Measurements from ENCODE around the gene SEMA3E.

DNA sequence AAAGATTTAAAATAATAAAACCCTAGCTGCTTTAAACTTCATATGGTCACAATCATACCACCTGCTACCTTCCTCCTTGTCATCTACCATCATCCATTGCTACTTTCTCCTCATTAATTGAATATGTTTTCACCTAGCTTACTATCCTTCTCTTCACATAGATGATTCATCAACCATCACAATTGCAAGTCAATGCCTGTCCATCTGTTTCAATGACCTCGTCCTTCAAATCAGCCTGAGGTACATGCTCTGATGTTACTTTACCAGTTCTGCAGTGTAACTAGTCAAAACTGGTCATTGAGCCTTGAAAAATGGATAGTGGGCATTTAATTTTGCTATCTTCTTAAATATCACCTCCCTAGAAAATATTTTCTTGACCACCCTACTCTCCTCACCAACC is 164.7 kb downstream of the SEMA3E start:
- TF ChIP-seq, protein P1, sequence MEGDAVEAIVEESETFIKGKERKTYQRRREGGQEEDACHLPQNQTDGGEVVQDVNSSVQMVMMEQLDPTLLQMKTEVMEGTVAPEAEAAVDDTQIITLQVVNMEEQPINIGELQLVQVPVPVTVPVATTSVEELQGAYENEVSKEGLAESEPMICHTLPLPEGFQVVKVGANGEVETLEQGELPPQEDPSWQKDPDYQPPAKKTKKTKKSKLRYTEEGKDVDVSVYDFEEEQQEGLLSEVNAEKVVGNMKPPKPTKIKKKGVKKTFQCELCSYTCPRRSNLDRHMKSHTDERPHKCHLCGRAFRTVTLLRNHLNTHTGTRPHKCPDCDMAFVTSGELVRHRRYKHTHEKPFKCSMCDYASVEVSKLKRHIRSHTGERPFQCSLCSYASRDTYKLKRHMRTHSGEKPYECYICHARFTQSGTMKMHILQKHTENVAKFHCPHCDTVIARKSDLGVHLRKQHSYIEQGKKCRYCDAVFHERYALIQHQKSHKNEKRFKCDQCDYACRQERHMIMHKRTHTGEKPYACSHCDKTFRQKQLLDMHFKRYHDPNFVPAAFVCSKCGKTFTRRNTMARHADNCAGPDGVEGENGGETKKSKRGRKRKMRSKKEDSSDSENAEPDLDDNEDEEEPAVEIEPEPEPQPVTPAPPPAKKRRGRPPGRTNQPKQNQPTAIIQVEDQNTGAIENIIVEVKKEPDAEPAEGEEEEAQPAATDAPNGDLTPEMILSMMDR (IDR thresholded peaks at IDR 0.05; ENCODE audit: insufficient read depth, low read depth, low read length), result no peak
- no peak for TF ChIP-seq EZH2 (IDR thresholded peaks at IDR 0.05; ENCODE audit: insufficient read depth, low read length)

Measured in astrocyte (in vitro differentiated cells and primary cell).